HT-29 (cell line): ENCODE measurements around the gene TTC32. TPM values are rescaled to one million over a fixed set of nuclear protein-coding genes. Genes with fewer than 3 reads are reported as not detected.

ENCODE experiments used
- DNase-seq: peaks from one replicate; pipeline ENCODE4 v3.0.0-alpha.2; 2015; ENCODE audit warnings: low spot score
- total RNA-seq: library from RNA; depleted of rRNA; stranded (reverse); fragments of >200 nt; shearing (Covaris generic); gene quantifications from 2 replicates; pipeline ENCODE4 v1.2.3, GENCODE V29; 2014

TTC32 gene
- total RNA-seq, 1 experiment from 2014 or later, result 9.7 TPM

DNA sequence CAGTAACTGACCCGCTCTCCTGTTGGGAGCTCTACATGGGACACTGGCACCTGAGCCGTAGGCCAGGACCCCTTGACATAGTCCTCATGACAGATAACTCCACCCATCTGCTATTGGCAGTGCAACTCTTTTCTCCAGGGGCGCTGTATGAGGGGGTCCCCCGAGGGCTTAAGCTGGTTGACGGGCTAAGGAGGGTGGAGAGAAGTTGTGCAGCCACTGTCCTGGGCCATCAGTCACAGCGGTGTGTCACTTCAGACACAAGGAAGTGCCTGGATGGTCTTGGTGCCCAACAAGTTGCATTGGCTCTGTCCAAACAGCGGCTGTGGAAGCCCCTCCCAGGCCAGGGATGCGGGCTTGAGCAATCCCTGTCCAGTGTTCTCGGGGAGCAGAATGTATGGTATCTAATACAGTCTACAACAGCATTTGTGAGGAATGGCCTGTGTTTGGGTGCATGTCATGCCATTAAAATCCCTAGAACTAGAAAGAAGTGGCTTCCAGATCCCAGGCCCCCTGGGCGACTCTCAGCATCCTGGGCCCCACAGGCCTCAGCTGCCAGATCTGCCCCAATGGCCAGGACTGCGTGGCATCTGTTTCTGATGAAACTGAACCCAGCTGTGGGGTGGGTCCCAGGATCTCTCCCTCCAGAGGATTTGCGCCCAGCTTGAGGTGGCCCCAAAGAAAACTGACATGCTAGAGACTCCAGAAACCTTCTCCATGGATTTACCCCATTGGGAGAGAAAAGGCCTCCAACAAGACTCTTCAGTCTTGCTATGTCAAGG is 23.3 kb downstream of the TTC32 start:
- no peak for DNase-seq

DNA sequence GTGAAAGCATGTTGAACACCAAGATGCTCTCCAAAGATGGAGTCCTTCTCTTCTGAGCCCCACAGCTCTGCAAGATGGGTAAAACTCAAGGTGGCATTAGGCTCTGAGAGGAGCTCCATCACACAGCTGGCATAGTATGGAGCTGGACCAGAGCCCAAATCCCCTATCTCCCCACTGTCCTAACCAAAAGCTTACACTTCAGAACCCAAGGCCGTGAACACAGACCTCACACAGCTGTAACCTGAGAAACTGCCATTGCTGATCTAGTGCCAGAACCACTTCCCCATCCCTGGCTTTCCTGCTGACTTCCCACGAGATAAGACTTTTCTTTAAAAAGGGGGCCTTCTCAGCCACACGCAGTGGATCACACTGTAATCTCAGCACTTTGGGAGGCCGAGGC is 25.0 kb downstream of the TTC32 start:
- DNase-seq, result no peak

DNA sequence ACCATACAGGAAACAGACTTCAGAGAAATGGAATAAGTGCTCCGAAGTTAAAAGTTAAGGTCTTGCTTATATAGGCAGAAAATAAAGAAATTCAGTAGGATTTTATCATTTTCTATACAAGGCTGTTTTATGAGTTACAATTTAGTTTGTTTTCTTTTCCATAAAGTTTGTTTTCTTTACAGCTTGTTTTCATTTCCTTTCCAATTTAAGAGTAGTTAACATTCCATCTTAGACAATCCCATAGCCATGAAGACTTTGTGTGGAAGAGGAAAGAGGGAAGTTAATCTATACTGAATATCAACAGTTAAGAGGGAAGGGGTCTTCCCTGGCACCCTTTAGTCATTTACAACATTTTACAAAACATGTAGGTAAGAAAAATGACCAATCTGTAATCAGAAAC is 26.5 kb downstream of the TTC32 start:
- DNase-seq, result no peak

DNA sequence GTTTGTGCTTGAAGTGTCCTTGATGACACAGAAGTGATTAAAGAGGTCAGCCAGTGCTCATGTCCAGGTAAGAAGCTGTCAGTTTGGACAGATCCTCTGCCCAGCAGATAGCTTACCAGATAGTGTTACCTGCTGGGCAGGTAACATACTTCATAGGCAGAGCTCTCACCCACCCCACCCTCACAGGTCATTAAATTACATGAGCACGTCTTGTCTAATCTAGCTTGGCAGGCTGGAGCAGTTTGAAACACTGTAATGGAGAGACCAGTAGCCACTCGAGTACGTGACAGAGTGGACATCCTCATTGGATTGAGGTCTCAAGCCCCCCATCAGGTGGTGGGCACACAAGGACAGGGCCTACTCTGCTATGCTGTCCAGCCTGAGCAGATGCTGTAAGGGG is 27.1 kb downstream of the TTC32 start:
- DNase-seq, result no peak

DNA sequence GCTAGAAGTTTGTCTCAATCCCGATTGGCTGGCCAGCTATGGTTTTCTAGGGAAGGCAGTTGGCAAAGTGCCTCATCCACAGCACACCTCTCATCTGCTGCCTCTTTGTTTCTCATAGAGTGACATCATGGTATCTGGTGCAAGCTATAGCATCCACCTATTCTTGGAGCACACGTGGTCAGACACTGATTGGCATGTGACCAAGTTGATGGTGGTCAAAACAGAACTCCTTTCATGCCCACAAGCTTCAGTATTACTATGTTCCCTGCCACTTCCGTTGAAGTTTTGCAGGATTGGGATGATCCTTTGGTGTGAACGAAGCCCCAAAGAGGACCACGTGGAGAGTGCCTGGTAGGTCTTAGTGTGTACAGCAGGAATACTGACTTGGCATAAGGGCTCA is 28.8 kb downstream of the TTC32 start:
- no peak for DNase-seq

DNA sequence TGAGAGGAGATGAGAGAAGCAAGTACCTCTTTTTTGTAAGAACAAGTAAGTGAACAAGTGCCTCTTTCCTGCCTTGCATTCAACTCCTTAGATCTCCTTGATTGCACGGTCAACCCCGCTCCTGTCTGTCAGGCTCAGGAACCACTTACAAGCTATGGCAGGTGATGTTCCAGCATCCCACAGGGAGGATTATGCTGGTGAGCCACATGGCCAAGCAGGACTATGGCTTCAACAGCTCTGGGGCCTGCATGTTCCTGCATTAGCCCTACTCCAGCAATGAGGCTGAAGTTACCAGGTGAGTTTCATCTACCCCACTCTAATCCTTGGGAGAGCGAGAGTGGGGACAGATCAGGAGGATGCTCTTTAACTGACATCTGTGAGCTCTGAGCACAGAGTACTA is 29.5 kb downstream of the TTC32 start:
- no peak for DNase-seq

DNA sequence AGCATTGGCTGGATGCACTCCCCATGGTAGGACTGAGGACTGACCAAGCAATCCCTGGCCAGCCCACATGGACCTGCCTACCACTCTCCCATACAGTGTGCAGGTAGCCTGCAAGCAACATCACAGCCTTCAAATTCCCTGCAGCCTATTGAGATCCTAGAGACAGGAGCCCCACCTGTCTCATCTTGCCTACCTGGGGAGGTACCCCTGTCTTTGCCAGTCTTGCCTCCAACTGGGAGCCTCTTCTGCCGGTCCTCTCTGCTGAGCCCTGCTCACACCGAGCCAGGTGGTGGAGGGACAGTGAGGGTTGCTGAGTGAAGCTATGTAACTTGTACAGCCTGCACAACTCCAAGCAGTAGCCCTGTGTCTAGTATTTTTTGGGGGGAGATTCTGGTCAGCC is 29.9 kb downstream of the TTC32 start:
- DNase-seq, result no peak

DNA sequence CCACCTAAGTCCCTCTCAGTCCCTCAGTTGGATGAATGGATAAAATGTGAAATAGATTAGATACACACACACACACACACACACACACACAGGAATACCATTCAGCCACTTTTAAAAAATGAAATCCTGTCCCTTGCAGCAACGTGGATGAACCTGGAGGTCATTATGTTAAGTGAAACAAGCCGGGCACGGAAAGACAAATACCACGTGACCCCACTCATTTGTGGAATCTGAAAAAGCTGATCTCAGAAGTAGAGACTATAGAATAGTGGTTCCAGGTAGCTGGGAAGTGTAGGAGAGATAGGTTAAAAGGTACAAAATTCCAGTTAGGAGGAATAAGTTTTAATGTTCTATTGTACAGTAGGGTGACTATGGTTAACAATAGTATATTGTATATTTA is 31.0 kb downstream of the TTC32 start:
- no peak for DNase-seq

DNA sequence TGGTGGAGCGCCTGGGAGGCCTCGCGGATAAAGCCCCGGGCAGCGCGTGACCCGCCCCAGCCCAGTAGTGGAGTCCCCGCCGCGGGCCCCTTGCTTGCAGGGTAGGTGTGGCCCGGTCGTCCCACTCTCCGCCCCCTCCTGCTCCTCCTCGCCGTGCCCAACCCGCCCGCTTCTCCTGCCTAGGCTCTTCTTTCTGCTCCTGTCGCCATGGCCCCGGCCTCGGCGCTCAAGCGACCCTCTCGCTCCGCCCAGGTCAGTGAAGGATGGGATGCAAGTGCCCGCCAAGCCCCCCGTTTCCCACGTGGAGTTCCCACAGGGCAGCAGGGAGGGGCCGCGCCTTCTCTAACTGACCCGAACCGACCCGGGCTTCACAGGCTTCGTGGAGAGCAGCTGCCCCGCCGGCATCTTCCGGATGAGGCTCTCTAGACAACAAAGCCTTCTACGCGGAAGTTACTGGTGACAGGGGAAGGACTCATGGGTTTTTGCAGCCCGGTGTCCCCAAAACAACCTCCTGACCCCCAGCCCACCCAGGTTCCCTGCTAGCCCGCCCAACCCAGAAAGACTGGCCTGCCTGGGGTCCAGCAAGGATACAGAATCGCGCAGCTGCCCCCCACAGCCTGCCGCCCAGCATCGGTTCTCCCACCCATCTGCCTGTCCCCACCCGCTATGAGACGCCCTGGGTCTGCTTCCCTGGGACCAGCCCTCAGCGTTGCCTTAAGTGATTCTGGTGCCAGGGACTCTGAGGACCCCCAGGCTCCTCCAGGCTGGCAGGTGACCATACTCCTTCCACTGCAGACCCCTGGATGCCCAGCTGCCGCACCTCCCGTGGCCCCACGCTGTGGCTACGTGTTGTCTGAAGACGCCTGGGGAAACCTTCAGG is 32.8 kb downstream of the TTC32 start:
- DNase-seq, result no peak

DNA sequence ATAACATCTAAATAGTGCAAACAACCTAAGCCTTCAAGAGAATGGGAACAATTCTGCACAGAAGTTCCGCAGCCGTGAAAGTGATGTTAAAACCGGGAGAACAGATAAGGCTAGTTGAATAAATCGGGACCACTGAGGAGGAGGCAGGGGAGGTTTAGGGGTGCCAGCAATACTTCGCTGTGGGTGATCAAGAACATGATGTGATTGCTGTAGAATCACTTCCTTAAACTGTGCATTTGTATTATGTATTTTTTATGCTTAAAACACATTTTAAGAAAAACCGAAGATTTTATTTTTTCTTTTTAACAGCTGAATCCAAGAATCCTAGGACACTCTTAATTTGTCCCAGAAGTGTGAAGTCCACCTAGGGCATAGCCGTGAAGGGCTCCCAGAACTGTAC is 33.6 kb downstream of the TTC32 start:
- no peak for DNase-seq

DNA sequence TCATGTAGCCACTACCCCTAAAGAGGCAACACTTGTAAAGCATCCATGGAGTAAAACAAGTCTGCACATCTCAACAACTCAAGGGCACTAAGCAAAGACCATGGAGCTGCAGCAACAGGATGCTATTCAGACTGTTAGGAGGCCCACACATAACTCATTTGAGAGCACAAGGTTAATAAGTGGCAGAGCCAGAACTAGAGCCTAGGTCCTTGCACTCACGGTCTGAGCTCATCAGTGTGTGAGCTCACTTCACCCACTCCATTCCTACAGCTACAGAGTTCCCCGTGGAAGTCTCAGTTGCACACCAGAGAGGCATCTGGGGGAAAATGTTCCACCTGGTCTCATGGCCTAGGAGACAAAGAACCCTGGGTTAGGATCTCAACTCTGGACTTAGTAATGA is 35.0 kb downstream of the TTC32 start:
- no peak for DNase-seq

DNA sequence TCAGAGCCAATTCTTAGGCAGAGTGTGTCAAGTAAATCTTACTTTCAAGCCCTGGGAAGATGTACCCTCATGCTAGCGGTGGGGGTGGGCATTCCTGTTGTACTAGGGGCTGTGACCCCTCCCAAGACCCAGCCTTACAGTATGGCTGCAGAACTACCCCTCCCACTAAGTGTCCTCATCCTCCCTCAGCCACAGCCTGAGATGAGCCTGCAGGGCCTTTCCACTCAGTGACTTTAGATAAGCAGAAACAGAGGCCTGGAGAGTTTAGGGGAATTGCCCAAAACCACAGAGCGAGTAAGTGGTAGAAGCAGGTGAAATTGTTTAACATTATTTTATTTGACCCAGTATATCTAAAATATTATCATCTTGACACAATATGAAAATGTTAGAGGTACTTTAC is 36.6 kb downstream of the TTC32 start:
- no peak for DNase-seq

DNA sequence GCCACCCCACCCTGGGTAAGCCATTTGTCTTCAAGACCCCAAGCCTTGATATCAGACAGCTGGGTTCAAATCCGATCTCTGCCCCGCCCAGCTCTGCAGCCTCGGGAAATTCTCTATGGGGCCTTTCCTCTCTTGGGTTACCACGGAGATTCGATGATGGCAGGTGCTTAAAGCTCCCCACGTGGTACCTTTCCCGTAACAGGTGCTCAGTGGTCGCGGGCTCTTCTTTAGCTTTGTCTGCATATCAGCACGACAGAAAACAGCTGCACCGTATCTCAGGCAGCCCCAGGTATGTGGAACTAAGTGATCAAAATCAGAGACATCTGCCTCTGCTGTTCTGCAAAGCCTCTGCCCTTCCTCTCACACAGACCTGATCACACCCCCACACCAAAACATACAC is 37.4 kb downstream of the TTC32 start:
- no peak for DNase-seq

DNA sequence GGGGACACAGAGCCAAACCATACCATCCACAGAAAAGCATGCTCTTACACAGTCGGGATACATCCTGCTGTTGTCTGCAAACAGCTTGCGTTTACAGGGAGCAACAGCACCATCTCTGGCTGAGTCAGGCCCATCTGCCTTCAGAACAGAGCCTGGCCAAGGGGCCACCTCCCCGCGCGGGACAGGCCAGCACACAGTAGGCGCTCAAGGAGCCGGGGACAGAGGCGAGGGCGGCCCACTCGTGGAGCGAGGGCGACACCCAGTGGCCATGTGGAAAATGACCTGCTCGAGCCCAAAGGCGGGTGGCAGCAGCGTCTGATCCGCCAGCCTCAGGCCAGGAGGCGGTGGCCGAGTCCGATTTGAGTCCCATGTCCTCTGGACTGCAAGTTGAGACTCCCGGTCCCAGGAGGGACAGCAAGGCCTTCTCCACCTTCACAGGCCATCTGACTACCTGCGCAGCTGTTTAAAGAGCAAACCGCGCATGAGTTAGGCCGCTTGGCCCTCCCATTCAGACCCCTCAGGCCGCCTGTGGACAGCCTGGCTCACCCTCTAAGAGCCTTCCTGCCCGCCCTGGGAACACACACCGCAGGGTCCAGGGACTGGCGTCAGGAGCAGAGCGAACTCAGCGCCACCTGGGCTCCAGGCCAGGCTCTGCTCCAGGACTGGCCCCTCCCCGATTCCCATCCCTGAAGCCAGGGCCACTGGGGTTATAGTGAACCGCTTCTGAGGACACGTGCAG is 38.3 kb downstream of the TTC32 start:
- DNase-seq, result peak; percentile 72

DNA sequence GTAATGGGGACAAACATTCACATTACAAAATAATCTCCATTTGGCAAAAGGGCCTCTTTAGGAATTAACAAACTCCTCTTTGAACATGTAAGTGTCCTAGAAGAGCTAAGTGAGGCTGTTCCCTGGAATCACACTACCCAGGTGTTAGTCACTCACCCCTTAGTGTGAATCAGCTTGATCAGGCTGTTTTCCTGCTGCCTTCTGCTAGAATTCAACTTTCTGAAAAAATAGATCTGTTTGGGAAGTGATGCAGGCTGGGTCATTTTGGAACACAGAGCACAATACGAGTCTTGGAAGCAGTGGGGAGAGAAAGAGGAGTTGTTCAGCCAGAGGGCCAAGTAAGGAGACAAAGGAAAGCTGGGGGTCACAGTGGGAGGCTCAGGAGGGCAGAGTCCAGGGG is 40.0 kb downstream of the TTC32 start:
- no peak for DNase-seq

DNA sequence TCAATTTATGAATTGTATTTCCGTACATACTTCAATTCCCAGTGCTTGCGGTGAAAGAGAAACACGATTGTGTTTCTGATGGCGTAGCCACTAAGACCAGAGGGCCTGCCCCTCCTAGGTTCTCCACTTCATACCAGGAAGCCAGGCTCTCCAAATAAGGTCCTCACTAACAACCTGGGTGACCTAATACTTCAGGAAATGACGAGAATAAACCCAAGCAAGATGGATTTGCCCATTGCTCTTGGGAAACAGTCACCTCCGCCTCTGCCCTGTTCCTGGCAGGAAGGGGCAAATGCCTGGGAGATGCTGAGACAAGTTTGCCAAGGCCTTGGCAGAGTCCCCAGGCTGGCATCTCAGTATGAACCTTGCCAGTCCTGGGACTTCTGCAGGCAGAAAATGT is 41.8 kb downstream of the TTC32 start:
- no peak for DNase-seq

DNA sequence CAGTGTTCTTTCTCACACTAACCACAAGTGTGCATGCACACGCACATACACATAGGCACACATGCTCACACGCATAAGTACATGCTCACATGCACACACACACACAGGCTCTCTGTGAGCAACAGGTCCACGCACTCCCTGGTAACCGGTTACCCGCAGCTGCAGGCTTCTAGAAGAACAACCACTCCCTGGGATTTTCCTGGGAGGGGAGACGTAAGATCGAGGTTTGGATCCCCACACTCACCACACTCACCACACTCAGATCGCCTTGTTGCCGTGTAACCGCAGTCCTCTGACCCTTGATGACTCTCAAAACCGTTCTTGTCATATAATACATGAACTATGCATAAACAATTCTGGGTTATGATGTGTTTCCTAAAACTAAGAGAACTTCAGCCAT is 42.2 kb downstream of the TTC32 start:
- no peak for DNase-seq

DNA sequence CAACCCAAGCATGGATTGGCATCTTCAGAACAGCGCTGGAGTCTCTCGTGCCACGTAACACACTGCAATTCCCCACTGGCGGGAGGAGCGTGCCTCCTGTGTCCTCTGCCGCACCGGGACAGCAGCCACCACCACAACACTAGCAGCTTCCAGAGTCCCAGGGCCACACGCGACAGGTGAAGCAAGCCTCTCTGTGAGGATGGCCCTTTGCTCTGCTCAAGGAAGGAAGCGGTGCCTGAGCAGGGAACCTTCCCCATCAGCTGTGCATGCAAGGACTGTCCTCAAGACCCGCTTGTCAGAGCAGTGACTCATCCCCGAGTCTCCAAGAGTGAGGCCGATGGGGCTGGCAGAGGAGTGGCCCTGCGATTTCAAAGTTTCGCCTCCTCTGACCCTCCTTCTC is 44.0 kb downstream of the TTC32 start:
- DNase-seq, result no peak

DNA sequence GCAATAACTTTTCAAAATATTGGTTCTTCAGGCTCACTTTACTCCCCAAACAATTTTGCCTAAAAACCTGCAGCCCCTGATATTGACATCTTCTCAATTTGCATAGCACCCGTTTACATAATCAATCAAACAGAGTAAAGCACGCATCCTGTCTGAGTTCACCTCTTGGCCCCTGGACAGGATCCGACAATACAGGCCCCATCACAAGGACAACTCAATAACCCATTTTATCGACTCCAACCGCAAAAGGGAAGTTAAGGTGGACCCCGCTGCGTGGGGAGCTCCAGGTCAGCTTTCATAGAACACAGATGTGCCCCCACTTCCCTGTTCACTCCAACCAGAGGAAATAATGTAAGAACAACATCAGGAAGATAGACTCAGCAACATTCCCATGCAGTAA is 44.7 kb downstream of the TTC32 start:
- DNase-seq, result no peak

DNA sequence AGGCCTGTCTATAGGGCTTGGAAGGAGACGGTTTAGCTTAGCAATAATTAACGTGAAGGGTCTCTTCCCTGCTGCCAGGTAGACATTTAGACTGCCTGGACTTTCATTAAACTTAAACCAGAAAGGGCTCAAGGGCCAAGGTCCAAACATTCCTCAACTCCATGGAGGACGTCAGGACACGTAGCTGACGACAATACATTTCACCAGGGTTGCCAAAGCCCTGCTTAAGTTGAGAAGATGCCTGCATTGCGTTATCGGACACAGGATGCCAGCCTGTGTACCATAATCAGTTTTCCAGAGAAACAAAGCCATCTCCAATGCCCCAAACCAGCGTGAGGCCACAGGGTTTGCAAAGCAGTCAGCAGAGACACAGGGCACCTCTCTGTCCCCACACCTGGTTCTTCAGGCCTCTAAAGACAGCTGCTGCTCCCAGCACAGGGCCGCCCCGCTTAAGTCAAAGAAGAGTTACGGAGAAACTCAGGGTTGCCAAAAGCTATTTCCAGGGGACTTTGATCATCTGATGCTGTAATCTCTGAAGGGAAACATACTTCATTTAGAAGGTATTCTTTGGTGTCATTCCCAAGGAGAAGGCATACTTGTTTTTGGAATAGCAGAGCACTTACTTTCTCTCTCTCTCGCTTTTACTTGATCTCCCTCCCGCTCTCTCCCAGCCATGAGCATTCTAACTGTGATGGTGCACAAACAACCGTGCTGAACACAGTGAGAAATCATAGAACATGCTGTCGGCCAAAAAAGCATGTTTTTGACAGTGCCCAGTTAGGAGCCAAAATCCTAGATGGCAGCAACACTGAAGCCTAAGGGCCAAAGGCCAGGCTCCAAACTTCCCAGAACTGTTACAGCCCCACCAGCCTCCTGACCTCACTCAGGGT is 46.0 kb downstream of the TTC32 start:
- no peak for DNase-seq
